Activated CD4-positive, alpha-beta T cell treated with anti-CD3 and anti-CD28 coated beads for 36 hours (primary cell): ENCODE measurements around the gene TAOK3. TPM values are rescaled to one million over a fixed set of nuclear protein-coding genes. Genes with fewer than 3 reads are reported as not detected.

Experiments
- ATAC-seq: fragments of 200-7000 bp; cut with Tn5 transposase; one replicate; pipeline ENCODE4 v1.10.0; 2021; ENCODE audit warnings: mild to moderate bottlenecking, moderate library complexity
- CTCF ChIA-PET: fragments of 350-600 bp; sonication (Branson Sonifier 250); formaldehyde crosslinking; loops from one replicate; lab custom pipeline; 2021; ENCODE audit warnings: antibody characterized with exemption; lab: Charles Lee
- POLR2A ChIA-PET: fragments of 350-600 bp; sonication (Branson Sonifier 250); formaldehyde crosslinking; loops from one replicate; lab custom pipeline; 2021; ENCODE audit warnings: antibody characterized with exemption, inconsistent platforms; lab: Charles Lee
- DNase-seq: peaks from one replicate; pipeline ENCODE4 v3.0.0-alpha.2; 2020
- H3K27ac Mint-ChIP-seq: one replicate; pipeline ENCODE4 v1.8.0; 2021; ENCODE audit warnings: mixed read lengths
- H3K27me3 Mint-ChIP-seq: one replicate; pipeline ENCODE4 v1.8.0; 2021; ENCODE audit warnings: mixed read lengths
- H3K36me3 Mint-ChIP-seq: one replicate; pipeline ENCODE4 v1.8.0; 2021; ENCODE audit warnings: low read depth, mixed read lengths
- H3K4me1 Mint-ChIP-seq: one replicate; pipeline ENCODE4 v1.8.0; 2021; ENCODE audit warnings: mixed read lengths
- H3K4me3 Mint-ChIP-seq: one replicate; pipeline ENCODE4 v1.8.0; 2021; ENCODE audit warnings: mild to moderate bottlenecking, moderate library complexity, mixed read lengths
- H3K9me3 Mint-ChIP-seq: one replicate; pipeline ENCODE4 v1.8.0; 2021; ENCODE audit warnings: low read depth, mixed read lengths
- intact Hi-C, 2 experiments: fragments of 100-400 bp; cut with DNase I in 1 of 2; cut with micrococcal nuclease in 1 of 2; formaldehyde crosslinking; loops; one replicate each; pipeline versions ENCODE4 v1.14.2 to v1.15.1; 2022 to 2024; cut with DNase I, micrococcal nuclease
- total RNA-seq, 2 experiments: library from RNA; stranded (reverse); gene quantifications; one replicate each; pipeline ENCODE4 v1.2.3, GENCODE V29; 2021

Gene TAOK3
- total RNA-seq, 2 experiments from 2014 or later: 49.4 to 51.1 TPM

DNA sequence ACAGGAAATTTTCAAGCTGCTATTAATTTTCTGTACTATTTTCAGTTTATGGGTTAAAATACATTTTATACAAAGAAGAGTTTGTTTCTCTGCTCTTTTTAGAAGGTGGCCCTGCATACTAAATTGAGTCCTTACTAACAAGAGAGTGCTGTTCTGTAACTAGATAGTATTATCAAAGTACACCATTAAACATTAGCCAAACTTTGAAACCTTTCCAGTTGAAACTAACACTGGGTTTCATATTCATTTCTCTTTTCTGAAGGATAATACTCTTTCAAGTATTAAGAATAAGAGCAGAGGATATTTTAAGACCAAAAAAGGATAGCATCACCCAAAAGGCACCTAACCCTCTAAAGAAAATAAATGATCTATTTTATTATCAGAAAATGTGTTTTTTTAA lies 189.6 kb downstream of the TAOK3 start:
- intact Hi-C loops: loop anchor here in 1 of 2 experiments (5.0 kb wide), 1 partner anchor 174 kb away; no protein-coding TSS in a partner anchor
- ChIA-PET POLR2A (no interaction called here), CTCF (interaction anchor here (0.6 to 5.3 kb wide), 11 partner anchors 10 to 194 kb away, joined by 3 to 39 read pairs (median 4); partner anchors contain the start of gene SUDS3)
- Mint-ChIP-seq H3K27ac (no peak overlapping the region), H3K9me3 (no peaks in the 10 kb centered on the region), H3K36me3 (peaks cover 16% of the 10 kb centered on the region), H3K27me3 (no peaks in the 10 kb centered on the region), H3K4me1 (peaks cover 19% of the 10 kb centered on the region), H3K4me3 (no peak overlapping the region)
- no peak for ATAC-seq
- DNase-seq: no peak

DNA sequence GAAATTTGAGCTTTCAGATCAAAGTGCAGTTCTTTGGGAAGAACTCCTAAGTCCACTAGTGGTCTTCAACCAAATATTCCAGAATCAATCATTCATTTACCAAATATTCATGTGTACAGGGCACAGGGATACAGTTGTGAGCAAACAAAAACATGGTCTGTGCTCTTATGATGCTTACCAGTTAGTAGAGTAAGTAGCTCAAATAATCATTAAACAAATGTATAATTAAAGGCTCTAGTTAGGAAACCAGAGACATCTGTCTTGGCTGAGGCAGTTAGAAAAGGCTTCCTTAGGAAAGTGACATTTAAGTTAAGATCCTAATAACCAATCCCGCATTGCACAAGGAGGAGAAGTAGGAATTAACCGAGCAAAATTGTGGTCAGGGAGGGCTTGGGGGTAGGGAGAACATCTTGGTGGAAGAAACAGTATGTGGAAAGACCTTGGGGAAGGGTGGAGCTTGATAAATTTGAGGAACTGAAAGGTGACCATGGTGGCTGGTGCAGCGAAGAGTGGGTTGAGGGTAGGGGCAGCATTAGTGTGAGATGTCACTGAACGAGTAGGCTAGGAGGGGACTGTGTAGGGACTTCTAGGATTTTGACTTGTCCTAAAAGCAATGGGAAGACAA lies 196.8 kb downstream of the TAOK3 start:
- H3K27ac Mint-ChIP-seq: no peak overlapping the region
- H3K36me3 Mint-ChIP-seq: peaks cover 39% of the 10 kb centered on the region
- POLR2A ChIA-PET: no interaction called here
- DNase-seq: no peak
- CTCF ChIA-PET: interaction anchor here (0.7 to 2.0 kb wide), 6 partner anchors 8 to 202 kb away, joined by 3 to 5 read pairs (median 3); no protein-coding TSS in a partner anchor
- no peak overlapping the region for H3K4me3 Mint-ChIP-seq
- H3K9me3 Mint-ChIP-seq: no peaks in the 10 kb centered on the region
- no peaks in the 10 kb centered on the region for H3K4me1 Mint-ChIP-seq
- no peaks in the 10 kb centered on the region for H3K27me3 Mint-ChIP-seq
- ATAC-seq: no peak
- intact Hi-C loops: no loop called here

DNA sequence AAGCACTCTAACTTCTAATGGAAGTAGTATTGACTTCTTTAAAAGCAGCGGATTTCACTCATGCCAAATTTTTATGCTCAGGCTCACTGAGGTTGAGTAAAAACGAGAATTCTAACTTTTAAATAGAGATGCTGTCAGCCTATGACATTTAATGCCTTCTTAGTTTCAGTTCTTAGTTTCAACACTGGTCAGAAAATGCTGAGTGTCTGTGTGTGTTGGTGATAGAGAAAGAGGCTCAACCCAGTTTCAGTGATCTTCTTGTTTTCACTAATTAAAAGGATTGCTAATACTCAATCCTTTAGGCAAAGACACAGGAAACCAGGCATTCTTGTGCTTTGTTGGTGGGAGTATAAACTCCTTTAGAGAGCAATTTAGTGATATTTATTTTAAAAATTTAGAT lies 205.8 kb downstream of the TAOK3 start:
- ChIA-PET CTCF (interaction anchor here (0.7 to 4.9 kb wide), 5 partner anchors 16 to 292 kb away, joined by 4 to 33 read pairs (median 4); partner anchors contain the start of genes RFC5 and SUDS3), POLR2A (no interaction called here)
- H3K36me3 Mint-ChIP-seq: peaks cover 35% of the 10 kb centered on the region
- no peak overlapping the region for H3K4me3 Mint-ChIP-seq
- peaks cover 38% of the 10 kb centered on the region for H3K4me1 Mint-ChIP-seq
- peak; percentile 96 for ATAC-seq
- peak overlapping the region; percentile 39 for H3K27ac Mint-ChIP-seq
- H3K27me3 Mint-ChIP-seq: no peaks in the 10 kb centered on the region
- intact Hi-C loops: loop anchor here (1.0 to 10.0 kb wide), 7 partner anchors 30 to 292 kb away; partner anchors contain the start of genes PEBP1 (in 1 of the 2) and SUDS3 (in 1 of the 2)
- no peak for DNase-seq
- H3K9me3 Mint-ChIP-seq: no peaks in the 10 kb centered on the region

DNA sequence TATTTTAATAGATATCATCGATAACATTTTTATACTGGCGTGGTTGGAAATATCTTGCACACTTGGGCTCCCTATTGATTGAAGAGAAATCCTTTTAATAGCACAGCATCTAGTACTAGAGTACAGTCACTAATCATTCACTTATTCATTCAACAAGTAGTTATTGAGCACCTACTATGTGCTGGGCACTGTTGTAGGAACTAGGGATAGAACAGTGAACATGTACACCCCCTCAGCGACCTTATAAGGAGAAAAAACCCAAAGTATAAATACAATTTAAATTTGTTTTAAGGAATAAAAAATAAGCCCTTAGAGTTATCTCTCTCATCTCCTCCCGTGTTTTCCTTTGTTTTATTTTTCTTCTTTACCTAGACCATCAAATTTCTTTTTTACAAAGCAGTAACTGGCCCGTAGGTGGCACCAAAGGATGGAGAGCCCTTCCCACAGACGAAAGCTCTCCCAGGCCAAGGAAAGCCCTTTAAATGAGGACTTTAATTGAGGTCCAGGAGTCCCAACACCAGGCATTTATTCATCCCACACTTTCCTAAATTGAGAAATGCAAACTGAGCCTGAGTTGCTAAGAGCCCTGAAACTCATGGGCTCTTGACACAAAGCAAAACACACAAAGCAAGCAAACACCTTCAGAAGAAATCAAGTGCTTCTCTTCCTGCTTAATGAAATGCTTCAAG lies 207.8 kb downstream of the TAOK3 start:
- Mint-ChIP-seq H3K27ac (no peak overlapping the region), H3K27me3 (no peaks in the 10 kb centered on the region), H3K36me3 (peaks cover 34% of the 10 kb centered on the region), H3K9me3 (no peaks in the 10 kb centered on the region), H3K4me1 (peaks cover 37% of the 10 kb centered on the region), H3K4me3 (no peak overlapping the region)
- ATAC-seq: no peak
- ChIA-PET POLR2A (no interaction called here), CTCF (interaction anchor here (0.9 to 4.9 kb wide), 10 partner anchors 10 to 211 kb away, joined by 3 to 33 read pairs (median 4); partner anchors contain the start of gene SUDS3)
- DNase-seq: peak; percentile 49
- intact Hi-C loops: loop anchor here (1.0 to 10.0 kb wide), 4 partner anchors 29 to 290 kb away; partner anchors contain the start of genes SUDS3 (in 2 of the 2) and PEBP1 (in 1 of the 2)

DNA sequence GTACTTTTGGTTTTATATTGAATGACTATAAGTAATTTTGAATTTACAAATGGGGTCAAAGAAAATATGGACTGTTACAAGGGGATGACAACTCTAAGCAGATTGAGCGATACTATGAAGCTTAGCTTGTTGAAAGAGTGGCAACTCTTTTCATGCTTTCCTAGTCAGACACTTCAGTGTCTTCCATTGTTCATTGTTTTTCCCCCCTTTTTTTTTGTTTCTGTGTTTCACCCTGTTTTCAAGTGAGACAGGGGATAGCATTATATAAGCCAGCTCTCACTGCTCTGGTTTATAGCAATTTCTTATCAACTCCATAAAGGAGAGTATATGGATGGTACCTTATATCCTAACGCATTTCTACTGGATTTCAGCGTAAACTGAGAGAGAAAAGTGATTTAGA lies 212.2 kb downstream of the TAOK3 start:
- no peaks in the 10 kb centered on the region for H3K9me3 Mint-ChIP-seq
- DNase-seq (no peak), ATAC-seq (no peak)
- peaks cover 18% of the 10 kb centered on the region for H3K36me3 Mint-ChIP-seq
- no peak overlapping the region for H3K4me3 Mint-ChIP-seq
- intact Hi-C loops: loop anchor here in 1 of 2 experiments (10.0 kb wide), 1 partner anchor 286 kb away; no protein-coding TSS in a partner anchor
- H3K4me1 Mint-ChIP-seq: peaks cover 17% of the 10 kb centered on the region
- H3K27ac Mint-ChIP-seq: no peak overlapping the region
- ChIA-PET CTCF (interaction anchor here (0.8 to 1.0 kb wide), 3 partner anchors 11 to 22 kb away, joined by 3 read pairs; no protein-coding TSS in a partner anchor), POLR2A (no interaction called here)
- no peaks in the 10 kb centered on the region for H3K27me3 Mint-ChIP-seq

DNA sequence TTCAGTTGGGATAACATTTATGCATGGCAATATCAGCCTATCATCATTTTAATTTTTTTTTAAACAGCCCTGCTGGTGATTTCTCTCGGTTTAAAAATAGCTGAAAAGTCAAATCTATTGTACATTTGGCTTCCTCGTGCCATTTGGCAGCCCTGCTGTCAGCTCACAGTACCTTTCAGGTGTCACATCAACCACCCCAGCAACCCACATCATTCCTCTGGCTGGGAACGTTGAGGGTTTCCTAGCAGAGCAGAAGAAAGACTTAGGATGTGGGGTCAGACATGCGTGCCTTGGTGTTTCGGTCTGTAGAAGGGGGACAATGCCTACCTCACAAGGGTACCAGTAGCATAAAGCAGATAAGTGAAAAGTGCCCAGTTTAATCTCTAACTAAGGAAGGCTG lies 221.0 kb downstream of the TAOK3 start:
- no peak overlapping the region for H3K27ac Mint-ChIP-seq
- no peak overlapping the region for H3K4me3 Mint-ChIP-seq
- no peaks in the 10 kb centered on the region for H3K9me3 Mint-ChIP-seq
- ChIA-PET CTCF (interaction anchor here (0.9 kb wide), 1 partner anchor 226 kb away, joined by 3 read pairs; no protein-coding TSS in a partner anchor), POLR2A (interaction anchor here (0.6 to 1.6 kb wide), 2 partner anchors 16 to 1396 kb away, joined by 3 to 4 read pairs; partner anchors contain the start of gene PEBP1)
- H3K36me3 Mint-ChIP-seq: peaks cover 25% of the 10 kb centered on the region
- ATAC-seq: no peak
- intact Hi-C loops: no loop called here
- DNase-seq: no peak
- no peaks in the 10 kb centered on the region for H3K4me1 Mint-ChIP-seq
- H3K27me3 Mint-ChIP-seq: no peaks in the 10 kb centered on the region

DNA sequence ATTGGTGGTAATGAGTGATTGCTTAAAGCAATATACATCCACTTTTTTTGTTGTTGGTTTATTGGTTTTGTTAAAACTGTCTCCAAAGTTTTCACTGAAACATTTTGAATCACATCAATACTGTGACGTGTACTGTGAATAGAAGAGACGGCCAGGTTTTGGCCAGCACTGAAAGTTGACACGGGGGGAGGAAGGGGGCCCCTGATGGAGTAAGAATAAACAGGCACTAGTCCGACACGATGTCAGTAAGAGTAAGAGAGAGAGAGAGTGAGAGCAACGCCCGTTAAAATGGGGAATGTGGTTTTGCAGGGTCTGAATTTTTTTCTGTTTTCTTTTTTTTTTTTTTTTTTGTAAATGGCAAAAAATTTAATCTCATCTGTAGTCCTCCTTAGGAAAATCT lies 222.1 kb downstream of the TAOK3 start:
- ATAC-seq (no peak), DNase-seq (no peak)
- CTCF ChIA-PET: interaction anchor here (0.5 kb wide), 1 partner anchor 215 kb away, joined by 3 read pairs; no protein-coding TSS in a partner anchor
- intact Hi-C loops: no loop called here
- POLR2A ChIA-PET: no interaction called here
- no peaks in the 10 kb centered on the region for H3K4me1 Mint-ChIP-seq
- no peaks in the 10 kb centered on the region for H3K9me3 Mint-ChIP-seq
- H3K27ac Mint-ChIP-seq: peak overlapping the region; percentile 7
- no peaks in the 10 kb centered on the region for H3K27me3 Mint-ChIP-seq
- no peak overlapping the region for H3K4me3 Mint-ChIP-seq
- peaks cover 29% of the 10 kb centered on the region for H3K36me3 Mint-ChIP-seq

DNA sequence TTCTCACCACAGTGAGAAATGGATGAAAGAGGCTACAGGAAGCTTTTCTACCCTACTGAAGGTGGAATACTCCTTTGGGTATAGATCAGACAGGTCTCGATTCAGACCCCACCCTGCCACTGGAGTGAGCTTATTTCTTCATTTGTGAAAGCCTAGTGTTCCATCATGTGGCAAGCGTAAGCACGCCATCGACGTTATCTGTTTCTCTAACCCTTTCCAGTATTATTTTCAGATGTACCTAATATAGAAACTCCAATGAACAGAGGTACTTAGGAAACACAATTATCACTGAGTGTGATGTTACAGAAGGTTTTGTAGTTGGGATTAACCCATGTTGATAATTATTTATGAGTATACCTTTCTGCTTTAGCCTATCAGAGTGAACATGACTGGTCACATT lies 224.4 kb downstream of the TAOK3 start:
- Mint-ChIP-seq H3K4me1 (peaks cover 7% of the 10 kb centered on the region), H3K36me3 (peaks cover 45% of the 10 kb centered on the region), H3K27ac (no peak overlapping the region), H3K27me3 (no peaks in the 10 kb centered on the region), H3K4me3 (no peak overlapping the region), H3K9me3 (no peaks in the 10 kb centered on the region)
- ChIA-PET POLR2A (interaction anchor here (1.1 kb wide), 1 partner anchor 12 kb away, joined by 3 read pairs; the partner anchor contains the start of gene PEBP1), CTCF (interaction anchor here (0.6 kb wide), 1 partner anchor 98 kb away, joined by 3 read pairs; no protein-coding TSS in a partner anchor)
- ATAC-seq (no peak), DNase-seq (no peak)
- intact Hi-C loops: no loop called here

DNA sequence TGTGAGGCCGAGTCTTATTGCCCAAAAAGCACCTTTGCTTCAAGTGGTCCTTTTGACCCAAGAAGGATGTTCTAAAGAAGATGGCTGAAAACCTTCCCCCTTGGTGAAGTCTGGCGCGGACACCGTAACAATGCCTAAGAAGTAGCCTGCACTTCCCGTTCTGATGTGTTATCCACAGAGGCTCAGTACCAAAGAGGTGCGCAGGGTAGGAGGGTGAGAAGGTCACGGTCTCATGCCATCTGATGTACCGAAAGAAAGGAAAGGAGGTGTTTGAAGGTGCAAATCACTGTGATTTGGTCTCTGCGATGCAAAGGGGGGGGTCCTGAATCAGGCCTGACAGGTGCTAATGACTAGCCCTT lies 226.9 kb downstream of the TAOK3 start:
- Mint-ChIP-seq H3K27ac (peak overlapping the region; percentile 67), H3K9me3 (no peaks in the 10 kb centered on the region), H3K4me1 (peaks cover 10% of the 10 kb centered on the region), H3K36me3 (peaks cover 55% of the 10 kb centered on the region), H3K4me3 (no peak overlapping the region), H3K27me3 (no peaks in the 10 kb centered on the region)
- intact Hi-C loops: no loop called here
- POLR2A ChIA-PET: no interaction called here
- DNase-seq: no peak
- CTCF ChIA-PET: no interaction called here
- ATAC-seq: no peak

DNA sequence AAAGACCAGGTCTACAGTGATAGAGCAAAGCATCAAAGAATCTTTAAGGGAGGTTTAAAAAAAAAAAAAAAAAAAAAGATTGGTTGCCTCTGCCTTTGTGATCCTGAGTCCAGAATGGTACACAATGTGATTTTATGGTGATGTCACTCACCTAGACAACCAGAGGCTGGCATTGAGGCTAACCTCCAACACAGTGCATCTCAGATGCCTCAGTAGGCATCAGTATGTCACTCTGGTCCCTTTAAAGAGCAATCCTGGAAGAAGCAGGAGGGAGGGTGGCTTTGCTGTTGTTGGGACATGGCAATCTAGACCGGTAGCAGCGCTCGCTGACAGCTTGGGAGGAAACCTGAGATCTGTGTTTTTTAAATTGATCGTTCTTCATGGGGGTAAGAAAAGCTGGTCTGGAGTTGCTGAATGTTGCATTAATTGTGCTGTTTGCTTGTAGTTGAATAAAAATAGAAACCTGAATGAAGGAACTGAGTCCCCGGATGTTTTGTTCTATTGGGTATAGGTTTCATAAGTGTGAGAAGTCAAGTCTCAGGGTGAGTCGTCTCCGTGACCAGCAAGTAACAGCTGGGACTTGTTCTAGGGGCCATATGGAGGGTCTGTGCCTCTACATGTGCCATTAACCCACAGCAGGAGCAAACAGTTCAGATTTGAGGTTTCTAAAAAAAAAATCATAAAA lies 227.5 kb downstream of the TAOK3 start:
- intact Hi-C loops: no loop called here
- peaks cover 10% of the 10 kb centered on the region for H3K4me1 Mint-ChIP-seq
- no peak for ATAC-seq
- H3K36me3 Mint-ChIP-seq: peaks cover 58% of the 10 kb centered on the region
- no peaks in the 10 kb centered on the region for H3K9me3 Mint-ChIP-seq
- peak overlapping the region; percentile 67 for H3K27ac Mint-ChIP-seq
- CTCF ChIA-PET: no interaction called here
- no peak for DNase-seq
- POLR2A ChIA-PET: no interaction called here
- no peak overlapping the region for H3K4me3 Mint-ChIP-seq
- H3K27me3 Mint-ChIP-seq: no peaks in the 10 kb centered on the region

DNA sequence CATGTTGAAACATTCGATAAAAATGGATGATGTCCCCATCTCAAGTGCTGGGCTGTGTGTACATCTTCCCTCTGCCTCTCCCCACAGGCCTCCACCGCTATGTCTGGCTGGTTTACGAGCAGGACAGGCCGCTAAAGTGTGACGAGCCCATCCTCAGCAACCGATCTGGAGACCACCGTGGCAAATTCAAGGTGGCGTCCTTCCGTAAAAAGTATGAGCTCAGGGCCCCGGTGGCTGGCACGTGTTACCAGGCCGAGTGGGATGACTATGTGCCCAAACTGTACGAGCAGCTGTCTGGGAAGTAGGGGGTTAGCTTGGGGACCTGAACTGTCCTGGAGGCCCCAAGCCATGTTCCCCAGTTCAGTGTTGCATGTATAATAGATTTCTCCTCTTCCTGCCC lies 228.2 kb downstream of the TAOK3 start:
- no peaks in the 10 kb centered on the region for H3K27me3 Mint-ChIP-seq
- peaks cover 12% of the 10 kb centered on the region for H3K4me1 Mint-ChIP-seq
- peaks cover 65% of the 10 kb centered on the region for H3K36me3 Mint-ChIP-seq
- ChIA-PET POLR2A (no interaction called here), CTCF (no interaction called here)
- H3K4me3 Mint-ChIP-seq: no peak overlapping the region
- DNase-seq (no peak), ATAC-seq (no peak)
- H3K9me3 Mint-ChIP-seq: no peaks in the 10 kb centered on the region
- intact Hi-C loops: no loop called here
- H3K27ac Mint-ChIP-seq: no peak overlapping the region
